Naive thymus-derived CD8-positive, alpha-beta T cell (primary cell): ENCODE results near the gene MRPL53. TPM values are rescaled to one million over a fixed set of nuclear protein-coding genes. Genes with fewer than 3 reads are reported as not detected.
"Not testable (repeated sequence)": the region's sequence is repeated elsewhere in the genome, so short reads cannot be mapped to it uniquely, and the experiment has no call there.

Experiments used
- ATAC-seq, 2 donors: fragments of 150-1000 bp; cut with Tn5 transposase in 1 of 2; sonication (Bioruptor Pico), chemical (Tn5 transposase) in 1 of 2; 1 replicate in 1 of 2; 2 replicates in 1 of 2; pipeline ENCODE4 v1.10.0; 2021; ENCODE audit warnings: mild to moderate bottlenecking in 2 of 2, moderate library complexity in 2 of 2
- POLR2A ChIA-PET: fragments of 350-600 bp; sonication (Branson Sonifier 250); formaldehyde crosslinking; loops from one replicate; lab custom pipeline; 2021; ENCODE audit warnings: antibody characterized with exemption; lab: Charles Lee
- DNase-seq, 10 donors: peaks; one replicate each; pipeline versions ENCODE4 v3.0.0 to v3.0.0-alpha.2; 2020 to 2022
- H3K27ac Mint-ChIP-seq, 10 donors: one replicate each; pipeline ENCODE4 v1.8.0; 2020 to 2022; ENCODE audit warnings: mild to moderate bottlenecking in 10 of 10, mixed read lengths in 10 of 10, moderate library complexity in 4 of 10, inconsistent platforms in 1 of 10
- H3K27me3 Mint-ChIP-seq, 5 donors: one replicate each; pipeline ENCODE4 v1.8.0; 2021 to 2022; ENCODE audit warnings: mixed read lengths in 5 of 5
- H3K36me3 Mint-ChIP-seq, 3 donors: one replicate each; pipeline ENCODE4 v1.8.0; 2020 to 2022; ENCODE audit warnings: mixed read lengths in 3 of 3, mild to moderate bottlenecking in 2 of 3, inconsistent platforms in 1 of 3
- H3K4me1 Mint-ChIP-seq, 4 donors: one replicate each; pipeline ENCODE4 v1.8.0; 2021 to 2022; ENCODE audit warnings: mixed read lengths in 4 of 4
- H3K4me3 Mint-ChIP-seq, 10 donors: one replicate each; pipeline ENCODE4 v1.8.0; 2020 to 2022; ENCODE audit warnings: mild to moderate bottlenecking in 10 of 10, mixed read lengths in 10 of 10, moderate library complexity in 6 of 10, inconsistent platforms in 1 of 10
- H3K9me3 Mint-ChIP-seq, 9 donors: one replicate each; pipeline ENCODE4 v1.8.0; 2020 to 2022; ENCODE audit warnings: mixed read lengths in 9 of 9, mild to moderate bottlenecking in 3 of 9, inconsistent platforms in 1 of 9, moderate library complexity in 1 of 9
- polyA plus RNA-seq, 3 donors: library from polyadenylated mRNA; unstranded; fragments of 300-500 nt; fragmentation: Illumina TruSeq; gene quantifications; one replicate each; pipeline ENCODE4 v1.2.3, GENCODE V29; 2021
- total RNA-seq, 8 experiments: library from RNA in 2 of 8; stranded (reverse) in 2 of 8; gene quantifications; one replicate each; pipeline ENCODE4 v1.2.3 and lab custom pipeline; 2021 to 2026

MRPL53 gene
- total and polyA plus RNA-seq, 5 experiments from 2014 or later = 72.0 to 171 (median 148) TPM

GRCh38 chr2:74458132-74458937 is 14.1 kb downstream of the MRPL53 start, which contains the start of gene WBP1:
Gene WBP1, plus strand, starts transcription at chr2:74458438. Its CDS starts 165 bp downstream, at chr2:74458603.
- Mint-ChIP-seq H3K27me3 (peaks cover 0 to 2% (median 0%) of the 10 kb centered on the region in 5 donors), H3K9me3 (no peaks in the 10 kb centered on the region), H3K4me1 (peaks cover 42 to 73% (median 60%) of the 10 kb centered on the region in 4 donors), H3K27ac (peak within 1 kb of the TSS; percentile 94 to 100 (median 100)), H3K36me3 (peaks cover 0 to 20% (median 0%) of the 10 kb centered on the region in 3 donors), H3K4me3 (peak within 1 kb of the TSS; percentile 91 to 100 (median 98))
- ATAC-seq (peak; percentile 83 to 84), DNase-seq (peak; percentile 90 to 100 (median 100))
- POLR2A ChIA-PET = interaction anchor here (0.5 to 9.8 kb wide), 28 partner anchors 10 to 1225 kb away, joined by 3 to 172 read pairs (median 4); partner anchors contain the start of genes AUP1, C2orf81, CCDC142 and CCT7

GRCh38 chr2:74457549-74458131 is 14.8 kb downstream of the MRPL53 start:
- Mint-ChIP-seq H3K36me3 (peaks cover 0 to 20% (median 0%) of the 10 kb centered on the region in 3 donors), H3K4me3 (peak overlapping the region; percentile 91 to 100 (median 98)), H3K9me3 (no peaks in the 10 kb centered on the region), H3K27ac (peak overlapping the region; percentile 93 to 100 (median 100)), H3K4me1 (peaks cover 40 to 73% (median 63%) of the 10 kb centered on the region in 4 donors), H3K27me3 (peaks cover 0 to 2% (median 0%) of the 10 kb centered on the region in 5 donors)
- POLR2A ChIA-PET = interaction anchor here (0.5 to 9.8 kb wide), 26 partner anchors 7 to 1225 kb away, joined by 3 to 172 read pairs (median 5); partner anchors contain the start of genes AUP1, C2orf81, CCDC142 and CCT7
- peak; percentile 76 to 95 (median 80) for DNase-seq
- ATAC-seq = peak; percentile 52 to 67

- ATAC-seq = no peak
Observed at GRCh38 chr2:74457129-74457548, 15.3 kb downstream of the MRPL53 start.

GRCh38 chr2:74454654-74455511 is 17.6 kb downstream of the MRPL53 start, which contains the start of gene INO80B:
Gene INO80B, plus strand, starts transcription at chr2:74455087. Its CDS starts 30 bp downstream, at chr2:74455117.
- ATAC-seq = peak; percentile 29 to 30
- no peaks in the 10 kb centered on the region for H3K9me3 Mint-ChIP-seq
- peak within 1 kb of the TSS; percentile 94 to 100 (median 100) for H3K27ac Mint-ChIP-seq

More at GRCh38 chr2:74457129-74457548, 15.3 kb downstream of the MRPL53 start:
- peak overlapping the region; percentile 94 to 100 (median 100) for H3K27ac Mint-ChIP-seq
- peaks cover 0 to 2% (median 0%) of the 10 kb centered on the region in 5 donors for H3K27me3 Mint-ChIP-seq
- H3K4me1 Mint-ChIP-seq = peaks cover 40 to 74% (median 67%) of the 10 kb centered on the region in 4 donors
- DNase-seq = no peak
- no peaks in the 10 kb centered on the region for H3K9me3 Mint-ChIP-seq
- peaks cover 0 to 19% (median 0%) of the 10 kb centered on the region in 3 donors for H3K36me3 Mint-ChIP-seq
- POLR2A ChIA-PET = interaction anchor here (0.5 to 9.8 kb wide), 11 partner anchors 8 to 720 kb away, joined by 3 to 172 read pairs (median 15); partner anchors contain the start of genes AUP1, C2orf81, CCDC142 and HTRA2
- H3K4me3 Mint-ChIP-seq = peak overlapping the region; percentile 91 to 100 (median 98)

GRCh38 chr2:74450570-74451190 is 21.8 kb downstream of the MRPL53 start:
- POLR2A ChIA-PET = interaction anchor here (0.7 kb wide), 1 partner anchor 77 kb away, joined by 5 read pairs; no protein-coding TSS in a partner anchor
- H3K27ac Mint-ChIP-seq = no peak overlapping the region

More at GRCh38 chr2:74454654-74455511, 17.6 kb downstream of the MRPL53 start, which contains the start of gene INO80B:
- peak within 1 kb of the TSS; percentile 91 to 100 (median 99) for H3K4me3 Mint-ChIP-seq
- peaks cover 34 to 66% (median 60%) of the 10 kb centered on the region in 4 donors for H3K4me1 Mint-ChIP-seq
- peak; percentile 85 to 99 (median 97) for DNase-seq
- peaks cover 0 to 2% (median 0%) of the 10 kb centered on the region in 5 donors for H3K27me3 Mint-ChIP-seq
- POLR2A ChIA-PET = interaction anchor here (0.5 to 9.8 kb wide), 19 partner anchors 10 to 1221 kb away, joined by 3 to 172 read pairs (median 4); partner anchors contain the start of genes AUP1, C2orf81, CCDC142 and CCT7
- peaks cover 0 to 11% (median 0%) of the 10 kb centered on the region in 3 donors for H3K36me3 Mint-ChIP-seq

GRCh38 chr2:74448771-74449170 is 23.7 kb downstream of the MRPL53 start:
- POLR2A ChIA-PET = no interaction called here
- no peaks in the 10 kb centered on the region for H3K36me3 Mint-ChIP-seq
- peaks cover 2 to 11% (median 10%) of the 10 kb centered on the region in 4 donors for H3K4me1 Mint-ChIP-seq
- no peaks in the 10 kb centered on the region for H3K9me3 Mint-ChIP-seq
- H3K4me3 Mint-ChIP-seq = no peak overlapping the region
- H3K27ac Mint-ChIP-seq = no peak overlapping the region
- no peak for ATAC-seq
- no peak for DNase-seq
- H3K27me3 Mint-ChIP-seq = peaks cover 3 to 11% (median 7%) of the 10 kb centered on the region in 5 donors

More at GRCh38 chr2:74450570-74451190, 21.8 kb downstream of the MRPL53 start:
- no peaks in the 10 kb centered on the region for H3K9me3 Mint-ChIP-seq
- peaks cover 17 to 28% (median 25%) of the 10 kb centered on the region in 4 donors for H3K4me1 Mint-ChIP-seq
- peaks cover 0 to 5% (median 0%) of the 10 kb centered on the region in 5 donors for H3K27me3 Mint-ChIP-seq
- DNase-seq (no peak), ATAC-seq (no peak)
- H3K36me3 Mint-ChIP-seq = peaks cover 0 to 4% (median 0%) of the 10 kb centered on the region in 3 donors
- no peak overlapping the region for H3K4me3 Mint-ChIP-seq

GRCh38 chr2:74447230-74447999 is 25.1 kb downstream of the MRPL53 start:
- POLR2A ChIA-PET = no interaction called here
- ATAC-seq = no peak
- Mint-ChIP-seq H3K27me3 (peaks cover 4 to 16% (median 13%) of the 10 kb centered on the region in 5 donors), H3K4me3 (no peak overlapping the region), H3K4me1 (peaks cover under 1 to 4% (median 2%) of the 10 kb centered on the region in 4 donors), H3K9me3 (no peaks in the 10 kb centered on the region), H3K36me3 (no peaks in the 10 kb centered on the region), H3K27ac (no peak overlapping the region)
- no peak for DNase-seq

- Mint-ChIP-seq H3K27ac (no peak overlapping the region), H3K36me3 (no peaks in the 10 kb centered on the region), H3K9me3 (no peaks in the 10 kb centered on the region), H3K27me3 (peaks cover 15 to 38% (median 20%) of the 10 kb centered on the region in 5 donors), H3K4me3 (no peak overlapping the region), H3K4me1 (peaks cover 4 to 15% (median 11%) of the 10 kb centered on the region in 4 donors)
- DNase-seq (no peak), ATAC-seq (no peak)
- POLR2A ChIA-PET = interaction anchor here (0.7 kb wide), 1 partner anchor 22 kb away, joined by 3 read pairs; no protein-coding TSS in a partner anchor
Observed at GRCh38 chr2:74444498-74445318, 27.8 kb downstream of the MRPL53 start.

- Mint-ChIP-seq H3K27ac (peak overlapping the region in 1 of 10 donors; percentile 53), H3K4me3 (peak overlapping the region; percentile 64 to 84 (median 80)), H3K4me1 (peaks cover 2 to 23% (median 13%) of the 10 kb centered on the region in 4 donors), H3K27me3 (peaks cover 22 to 56% (median 29%) of the 10 kb centered on the region in 5 donors)
- H3K36me3 Mint-ChIP-seq, ATAC-seq, H3K9me3 Mint-ChIP-seq: not testable (repeated sequence)
- POLR2A ChIA-PET = interaction anchor here (1.4 kb wide), 1 partner anchor 15 kb away, joined by 5 read pairs; the partner anchor contains the start of gene WBP1
- DNase-seq = peak in 1 of 10 donors; percentile 51
Observed at GRCh38 chr2:74442483-74443297, 29.8 kb downstream of the MRPL53 start.
